IPS-18c (cell line): ENCODE results near the gene OMA1.

Experiments used
- H3K4me3 ChIP-seq: 2 replicates; pipeline ENCODE4 v1.7.0; 2013; ENCODE audit warnings: low read depth, mild to moderate bottlenecking, low read length, moderate library complexity; ENCODE audit not compliant: insufficient read depth
- H3K9me3 ChIP-seq: one replicate; pipeline ENCODE4 v1.6.1; 2013; ENCODE audit warnings: mild to moderate bottlenecking, low read length, moderate library complexity; ENCODE audit not compliant: control insufficient read depth, insufficient read depth

OMA1 gene

DNA sequence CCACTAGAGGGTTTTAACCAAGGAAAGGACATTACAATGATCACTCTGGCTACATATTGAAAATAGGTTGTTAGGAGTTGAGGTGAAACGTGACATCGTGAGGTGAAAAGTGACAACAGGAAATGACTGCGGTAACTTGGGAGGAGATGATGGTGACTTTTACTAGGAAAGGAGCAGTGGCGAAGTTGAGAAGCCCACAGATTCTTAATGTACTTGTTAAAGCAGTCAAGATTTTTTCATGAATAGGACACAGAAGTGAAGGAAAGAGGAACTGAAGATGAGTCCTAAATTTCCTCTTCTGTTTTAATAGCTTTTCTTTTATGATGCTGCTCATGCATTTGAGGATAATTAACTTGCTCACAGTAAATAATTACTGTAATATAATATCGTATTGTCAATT is 59.5 kb downstream of the OMA1 start:
- no peak overlapping the region for H3K4me3 ChIP-seq
- H3K9me3 ChIP-seq: peaks cover 6% of the 10 kb centered on the region

GRCh38 chr1:58481962-58482361 is 64.6 kb downstream of the OMA1 start:
- H3K4me3 ChIP-seq: no peak overlapping the region
- no peaks in the 10 kb centered on the region for H3K9me3 ChIP-seq

- Histone ChIP-seq H3K9me3 (no peaks in the 10 kb centered on the region), H3K4me3 (no peak overlapping the region)
Measured at GRCh38 chr1:58480191-58480590, 66.3 kb downstream of the OMA1 start.

- H3K4me3 ChIP-seq: no peak overlapping the region
- H3K9me3 ChIP-seq: no peaks in the 10 kb centered on the region
Measured at GRCh38 chr1:58477390-58477789, 69.1 kb downstream of the OMA1 start.

DNA sequence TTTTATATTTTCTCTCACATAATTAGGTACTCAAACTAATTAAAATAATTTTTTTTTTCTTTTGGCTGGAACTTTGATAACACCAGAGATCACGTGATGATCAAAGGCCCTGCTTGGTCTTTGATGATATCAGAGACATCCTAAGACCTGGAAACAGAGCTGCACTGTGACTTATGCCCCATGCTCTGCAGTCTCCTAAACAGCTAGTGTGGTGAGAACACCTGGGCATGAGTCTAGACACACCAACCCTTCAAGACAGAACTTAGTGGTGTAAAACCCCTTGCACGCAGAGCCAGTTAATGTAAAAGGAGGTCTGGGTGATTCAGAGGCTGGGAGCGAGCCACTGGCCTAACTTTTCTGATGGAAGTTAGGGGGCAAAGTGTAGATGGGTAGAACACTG is 70.3 kb downstream of the OMA1 start:
- H3K9me3 ChIP-seq: no peaks in the 10 kb centered on the region
- H3K4me3 ChIP-seq: no peak overlapping the region

DNA sequence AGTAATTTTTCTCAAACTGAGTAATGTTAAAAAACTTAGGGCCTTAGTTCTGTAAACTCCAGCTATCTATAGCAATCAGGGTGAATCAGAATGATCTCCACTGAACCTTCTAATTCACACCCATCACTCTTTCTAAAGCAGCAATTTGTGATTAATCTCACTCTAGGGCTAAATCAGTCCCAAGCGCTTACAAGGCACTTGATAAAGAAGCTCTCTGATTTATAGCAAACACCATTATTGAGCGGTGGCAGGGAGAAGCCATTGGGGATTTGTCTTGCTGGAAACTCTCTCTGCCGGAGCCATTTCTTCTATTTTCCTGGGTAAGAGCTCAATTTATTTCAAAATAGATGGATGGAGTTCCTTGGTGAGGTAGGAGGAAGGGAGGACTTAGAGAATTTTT is 77.0 kb downstream of the OMA1 start:
- Histone ChIP-seq H3K4me3 (no peak overlapping the region), H3K9me3 (no peaks in the 10 kb centered on the region)

GRCh38 chr1:58469016-58469415 is 77.5 kb downstream of the OMA1 start:
- no peaks in the 10 kb centered on the region for H3K9me3 ChIP-seq
- H3K4me3 ChIP-seq: no peak overlapping the region

- Histone ChIP-seq H3K4me3 (no peak overlapping the region), H3K9me3 (no peaks in the 10 kb centered on the region)
Measured at GRCh38 chr1:58468612-58469011, 77.9 kb downstream of the OMA1 start.

DNA sequence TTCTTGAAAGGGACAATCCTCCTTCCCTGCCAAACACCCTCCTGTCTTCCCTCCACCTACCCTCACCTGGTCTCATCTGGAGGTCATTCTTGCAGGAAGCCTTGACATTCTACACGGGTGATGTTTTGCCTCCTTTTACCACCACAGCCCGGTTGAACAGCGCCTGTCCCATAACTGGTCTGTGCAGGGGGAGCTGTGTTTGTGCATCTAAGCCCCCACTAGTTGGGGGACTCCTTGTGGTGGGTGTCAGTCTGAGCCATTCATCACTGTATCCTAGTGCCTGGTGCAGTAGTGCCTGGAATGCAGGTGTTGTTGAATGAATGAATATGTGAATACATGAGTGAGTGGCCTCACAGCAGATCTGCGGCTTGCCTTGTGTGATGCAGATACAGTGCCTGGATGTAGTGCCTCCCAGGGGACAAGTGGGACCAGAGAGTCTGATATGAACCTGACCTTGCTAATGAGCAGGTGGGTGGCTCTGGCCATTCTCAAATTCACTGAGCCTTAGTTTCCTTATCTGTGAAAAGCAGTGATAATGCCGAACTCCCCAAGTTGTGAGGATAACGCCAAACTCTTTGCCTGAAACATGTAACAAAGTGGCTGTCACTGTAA is 79.8 kb downstream of the OMA1 start:
- no peak overlapping the region for H3K4me3 ChIP-seq
- H3K9me3 ChIP-seq: no peaks in the 10 kb centered on the region

GRCh38 chr1:58465825-58466629 is 80.5 kb downstream of the OMA1 start:
- Histone ChIP-seq H3K4me3 (no peak overlapping the region), H3K9me3 (no peaks in the 10 kb centered on the region)

GRCh38 chr1:58465176-58465575 is 81.3 kb downstream of the OMA1 start:
- H3K4me3 ChIP-seq: no peak overlapping the region
- no peaks in the 10 kb centered on the region for H3K9me3 ChIP-seq

GRCh38 chr1:58460469-58460868 is 86.1 kb downstream of the OMA1 start:
- Histone ChIP-seq H3K4me3 (no peak overlapping the region), H3K9me3 (no peaks in the 10 kb centered on the region)

GRCh38 chr1:58459911-58460310 is 86.6 kb downstream of the OMA1 start:
- Histone ChIP-seq H3K9me3 (no peaks in the 10 kb centered on the region), H3K4me3 (no peak overlapping the region)

GRCh38 chr1:58457023-58457635 is 89.4 kb downstream of the OMA1 start:
- H3K9me3 ChIP-seq: no peaks in the 10 kb centered on the region
- no peak overlapping the region for H3K4me3 ChIP-seq

- H3K9me3 ChIP-seq: no peaks in the 10 kb centered on the region
- no peak overlapping the region for H3K4me3 ChIP-seq
Measured at GRCh38 chr1:58456470-58456869, 90.1 kb downstream of the OMA1 start.

- Histone ChIP-seq H3K9me3 (no peaks in the 10 kb centered on the region), H3K4me3 (no peak overlapping the region)
Measured at GRCh38 chr1:58454807-58455206, 91.7 kb downstream of the OMA1 start.

- Histone ChIP-seq H3K9me3 (no peaks in the 10 kb centered on the region), H3K4me3 (no peak overlapping the region)
Measured at GRCh38 chr1:58454385-58454784, 92.1 kb downstream of the OMA1 start.

- no peak overlapping the region for H3K4me3 ChIP-seq
- H3K9me3 ChIP-seq: peaks cover 3% of the 10 kb centered on the region
Measured at GRCh38 chr1:58451560-58452191, 94.8 kb downstream of the OMA1 start.
